B cell (primary cell): ENCODE results near the gene GNB3. TPM values are rescaled to one million over a fixed set of nuclear protein-coding genes. Genes with fewer than 3 reads are reported as not detected.
A peak's percentile ranks its signal among the peaks of the same experiment; 100 is the strongest.

ENCODE experiments used
- ATAC-seq: fragments of 200-7000 bp; cut with Tn5 transposase; one replicate; pipeline ENCODE4 v1.10.0; 2021; ENCODE audit warnings: low read depth, mild to moderate bottlenecking, moderate number of reproducible peaks, moderate library complexity
- CTCF ChIA-PET: fragments of 350-600 bp; sonication (Branson Sonifier 250); formaldehyde crosslinking; loops from one replicate; lab custom pipeline; 2021; ENCODE audit warnings: antibody characterized with exemption, inconsistent platforms; lab: Charles Lee
- POLR2A ChIA-PET: fragments of 350-600 bp; sonication (Branson Sonifier 250); formaldehyde crosslinking; loops from one replicate; lab custom pipeline; 2021; ENCODE audit warnings: antibody characterized with exemption; lab: Charles Lee
- DNase-seq: peaks from one replicate; pipeline ENCODE4 v3.0.0; 2013
- H2AFZ ChIP-seq: 2 replicates; pipeline ENCODE4 v1.6.1; 2012; ENCODE audit warnings: mild to moderate bottlenecking, low read depth, low read length; ENCODE audit not compliant: insufficient read depth, poor library complexity, severe bottlenecking
- H3K27ac ChIP-seq, 2 donors: 1 replicate in 1 of 2; 2 replicates in 1 of 2; pipeline ENCODE4 v1.5.1; 2012 to 2013; ENCODE audit warnings: low read length in 2 of 2, mild to moderate bottlenecking in 2 of 2, moderate library complexity in 1 of 2
- H3K27me3 ChIP-seq, 4 experiments: fragments of 200-600 bp in 1 of 4; sonication (generic) in 1 of 4; replicated peaks in 1 of 4; 1 replicate in 2 of 4; 2 replicates in 2 of 4; pipeline versions ENCODE4 v1.6.1 to v1.7.0; 2013 to 2016; ENCODE audit warnings: low read length in 3 of 4, mild to moderate bottlenecking in 2 of 4, mixed read lengths in 1 of 4, moderate library complexity in 1 of 4; ENCODE audit not compliant: insufficient read depth in 4 of 4, control insufficient read depth in 3 of 4; ENCODE audit errors: control extremely low read depth in 1 of 4
- H3K36me3 ChIP-seq, 2 experiments: replicated peaks in 1 of 2; 1 replicate in 1 of 2; 2 replicates in 1 of 2; pipeline versions ENCODE4 v1.6.1 to v1.7.1; 2013; ENCODE audit warnings: low read length in 1 of 2; ENCODE audit not compliant: insufficient read depth in 2 of 2, control insufficient read depth in 1 of 2; ENCODE audit errors: control extremely low read depth in 1 of 2, extremely low read depth in 1 of 2
- H3K4me1 ChIP-seq, 2 donors: fragments of 200-600 bp in 1 of 2; sonication (generic) in 1 of 2; 1 replicate in 1 of 2; 2 replicates in 1 of 2; pipeline versions ENCODE4 v1.5.1 to v1.6.1; 2013 to 2017; ENCODE audit warnings: low read length in 2 of 2; ENCODE audit not compliant: control insufficient read depth in 2 of 2, insufficient read depth in 2 of 2
- H3K4me2 ChIP-seq: replicated peaks from 2 replicates; pipeline ENCODE3; 2012; ENCODE audit warnings: mild to moderate bottlenecking, low read depth, low read length; ENCODE audit not compliant: poor library complexity, severe bottlenecking
- H3K4me3 ChIP-seq, 5 experiments: fragments of 200-600 bp in 1 of 5; sonication (generic) in 1 of 5; 1 replicate in 3 of 5; 2 replicates in 2 of 5; pipeline versions ENCODE4 v1.5.1 to v1.7.0; 2011 to 2016; ENCODE audit warnings: low read length in 4 of 5, mild to moderate bottlenecking in 4 of 5, low read depth in 2 of 5, control low read depth in 1 of 5, moderate library complexity in 1 of 5; ENCODE audit not compliant: insufficient read depth in 1 of 5; ENCODE audit errors: control extremely low read depth in 1 of 5, extremely low read depth in 1 of 5
- H3K79me2 ChIP-seq: fragments of 200-600 bp; sonication (generic); one replicate; pipeline ENCODE4 v1.6.0; 2016; ENCODE audit warnings: low read length; ENCODE audit not compliant: control insufficient read depth, insufficient read depth
- H3K9ac ChIP-seq: fragments of 200-600 bp; sonication (generic); 2 replicates; pipeline ENCODE4 v1.6.1; 2017; ENCODE audit warnings: mild to moderate bottlenecking, low read length, moderate library complexity
- H3K9me3 ChIP-seq, 3 donors: one replicate each; pipeline versions ENCODE4 v1.6.1 to v1.7.1; 2013; ENCODE audit warnings: low read length in 2 of 3; ENCODE audit not compliant: control insufficient read depth in 2 of 3, insufficient read depth in 1 of 3; ENCODE audit errors: control extremely low read depth in 1 of 3
- H4K20me1 ChIP-seq: 2 replicates; pipeline ENCODE4 v1.6.0; 2012; ENCODE audit warnings: mild to moderate bottlenecking, low read length; ENCODE audit not compliant: insufficient read depth, control insufficient read depth, poor library complexity, severe bottlenecking
- H3K27ac Mint-ChIP-seq: one replicate; pipeline ENCODE4 v1.8.0; 2021; ENCODE audit warnings: mixed read lengths
- H3K27me3 Mint-ChIP-seq: one replicate; pipeline ENCODE4 v1.8.0; 2021; ENCODE audit warnings: mixed read lengths
- H3K4me1 Mint-ChIP-seq: one replicate; pipeline ENCODE4 v1.8.0; 2021; ENCODE audit warnings: mixed read lengths
- H3K4me3 Mint-ChIP-seq: one replicate; pipeline ENCODE4 v1.8.0; 2021; ENCODE audit warnings: mixed read lengths
- H3K9me3 Mint-ChIP-seq: one replicate; pipeline ENCODE4 v1.8.0; 2022; ENCODE audit warnings: mixed read lengths; ENCODE audit not compliant: insufficient read depth
- CTCF ChIP-seq: fragments of 200-600 bp; IDR thresholded peaks from one replicate; pipeline ENCODE4 v1.8.0; 2022; ENCODE audit warnings: antibody characterized with exemption, mild to moderate bottlenecking
- EZH2 ChIP-seq: IDR thresholded peaks from 2 replicates; pipeline ENCODE4 v1.6.1; 2012; ENCODE audit warnings: borderline replicate concordance, low read depth, mild to moderate bottlenecking, moderate library complexity, low read length; ENCODE audit not compliant: insufficient read depth, poor library complexity, severe bottlenecking
- WGBS: methylation state at CpG from one replicate; pipeline ENCODE4 v1.1.5; 2013; ENCODE audit warnings: missing lambda C conversion rate; ENCODE audit not compliant: insufficient coverage; 5-methylcytosine and 5-hydroxymethylcytosine counted together
- intact Hi-C: fragments of 100-400 bp; cut with micrococcal nuclease; formaldehyde crosslinking; loops from one replicate; pipeline ENCODE4 v1.10.0; 2022
- polyA plus RNA-seq: library from polyadenylated mRNA; depleted of rRNA; stranded (reverse); fragments of >200 nt; gene quantifications from 2 replicates; pipeline ENCODE4 v1.2.3, GENCODE V29; 2012
- total RNA-seq, 2 donors: library from RNA; stranded (reverse); fragments of 120-200 nt in 1 of 2; gene quantifications; 1 replicate in 1 of 2; 2 replicates in 1 of 2; pipeline versions ENCODE4 v1.2.3 to v1.2.4, GENCODE V29; 2013 to 2022

The GNB3 gene
- total and polyA plus RNA-seq, 2 donors (not counting 1 experiment from before 2014, with no cell fraction given): 0.27 to 0.49 TPM

DNA sequence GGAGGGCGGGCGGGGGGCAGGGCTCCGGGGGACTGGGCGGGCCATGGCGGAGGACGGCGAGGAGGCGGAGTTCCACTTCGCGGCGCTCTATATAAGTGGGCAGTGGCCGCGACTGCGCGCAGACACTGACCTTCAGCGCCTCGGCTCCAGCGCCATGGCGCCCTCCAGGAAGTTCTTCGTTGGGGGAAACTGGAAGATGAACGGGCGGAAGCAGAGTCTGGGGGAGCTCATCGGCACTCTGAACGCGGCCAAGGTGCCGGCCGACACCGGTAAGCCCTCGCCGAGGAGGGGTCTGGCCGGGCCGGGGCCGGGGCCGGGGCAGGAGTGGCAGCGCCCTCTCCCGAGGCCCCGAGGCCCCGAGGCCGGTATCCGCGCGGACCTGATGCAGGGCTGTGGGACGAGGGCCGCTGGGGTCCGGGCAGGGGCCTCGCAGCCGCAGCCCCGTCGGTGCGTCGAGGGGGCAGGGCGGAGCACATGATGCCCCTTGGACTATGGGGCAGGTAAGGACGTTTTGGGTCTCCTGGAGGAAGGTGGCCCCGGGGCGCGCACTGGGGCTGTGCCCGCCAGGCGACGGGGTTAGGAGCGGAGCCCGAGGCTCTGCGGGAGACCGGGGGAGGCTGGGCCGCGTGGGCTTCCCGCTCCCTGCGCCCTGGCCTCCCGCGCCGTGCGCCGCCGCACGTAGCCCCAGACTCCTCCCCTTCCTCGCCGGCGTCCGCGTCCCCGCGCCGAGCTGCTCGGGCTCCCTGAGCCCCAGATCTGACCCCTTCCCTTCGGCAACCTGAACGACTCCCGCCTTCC lies 26.9 kb downstream of the GNB3 start, which contains the start of gene TPI1:
TSS of gene TPI1 (plus strand) at position 119 of the 798 bp plus-strand sequence. CDS start at position 155, 36 bp downstream.
- H3K79me2 ChIP-seq: peaks cover 17% of the 10 kb centered on the region
- POLR2A ChIA-PET: interaction anchor here (0.6 to 5.5 kb wide), 10 partner anchors 14 to 1163 kb away, joined by 3 to 49 read pairs (median 5); partner anchors contain the start of genes CDCA3, PTPN6, USP5 and ZNF384
- TF ChIP-seq CTCF: no peak
- no peak for TF ChIP-seq EZH2
- H3K27me3 ChIP-seq: no peaks in the 10 kb centered on the region
- peak; percentile 83 for DNase-seq
- H3K9me3 ChIP-seq: no peaks in the 10 kb centered on the region
- under 1% methylated on average over 86 of the region's 86 CpGs for WGBS
- H3K36me3 ChIP-seq: peaks cover 0 to 38% of the 10 kb centered on the region in 2 experiments
- H3K4me3 ChIP-seq: peak within 1 kb of the TSS; percentile 56 to 88 (median 68)
- peak within 1 kb of the TSS; percentile 96 for H3K4me3 Mint-ChIP-seq
- peaks cover 33 to 41% of the 10 kb centered on the region in 2 donors for H3K4me1 ChIP-seq
- peak within 1 kb of the TSS; percentile 97 for H3K27ac Mint-ChIP-seq
- peak; percentile 83 for ATAC-seq
- no peaks in the 10 kb centered on the region for H3K27me3 Mint-ChIP-seq
- H4K20me1 ChIP-seq: peaks cover 46% of the 10 kb centered on the region
- H3K4me2 ChIP-seq: peak within 1 kb of the TSS; percentile 97
- intact Hi-C loops: loop anchor here (1.0 to 2.0 kb wide), 5 partner anchors 15 to 114 kb away; partner anchors contain the start of genes C12orf57, EMG1, MLF2 and PHB2
- H2AFZ ChIP-seq: peak within 1 kb of the TSS; percentile 92
- peaks cover 50% of the 10 kb centered on the region for H3K4me1 Mint-ChIP-seq
- H3K27ac ChIP-seq: peak within 1 kb of the TSS; percentile 70 to 77
- CTCF ChIA-PET: interaction anchor here (0.6 to 11.8 kb wide), 15 partner anchors 15 to 306 kb away, joined by 3 to 136 read pairs (median 4); partner anchors contain the start of genes C12orf57, C1RL, CDCA3 and LPCAT3
- H3K9me3 Mint-ChIP-seq: no peaks in the 10 kb centered on the region
- peak within 1 kb of the TSS; percentile 89 for H3K9ac ChIP-seq
